ENCODE results near the gene LRP8.
"Not testable (repeated sequence)": the region's sequence is repeated elsewhere in the genome, so short reads cannot be mapped to it uniquely, and the experiment has no call there.

The LRP8 gene

DNA sequence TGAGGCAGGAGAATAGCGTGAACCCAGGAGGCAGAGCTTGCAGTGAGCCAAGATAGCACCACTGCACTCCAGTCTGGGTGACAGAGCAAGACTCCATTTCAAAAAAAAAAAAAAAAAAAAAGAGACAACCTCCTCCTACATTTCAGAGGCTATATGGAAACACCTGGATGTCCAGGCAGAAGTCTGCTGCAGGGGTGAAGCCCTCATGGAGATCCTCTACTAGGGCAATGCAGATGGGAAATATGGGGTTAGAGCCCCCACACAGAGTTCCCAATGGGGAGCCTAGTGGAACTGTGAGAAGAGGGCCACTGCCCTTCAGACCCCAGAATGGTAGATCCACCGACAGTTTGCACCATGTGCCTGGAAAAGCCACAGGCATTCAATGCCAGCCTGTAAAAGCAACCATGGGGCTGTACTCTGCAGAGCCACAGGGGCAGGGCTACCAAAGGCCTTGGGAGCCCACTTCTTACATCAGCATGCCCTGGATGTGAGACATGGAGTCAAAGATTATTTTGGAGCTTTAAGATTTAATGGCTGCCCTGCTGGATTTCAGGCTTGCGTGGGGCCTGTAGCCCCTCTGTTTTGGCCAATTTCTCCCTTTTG, 121.7 kb downstream of the LRP8 start:
- DNase-seq, result not testable (repeated sequence)

DNA sequence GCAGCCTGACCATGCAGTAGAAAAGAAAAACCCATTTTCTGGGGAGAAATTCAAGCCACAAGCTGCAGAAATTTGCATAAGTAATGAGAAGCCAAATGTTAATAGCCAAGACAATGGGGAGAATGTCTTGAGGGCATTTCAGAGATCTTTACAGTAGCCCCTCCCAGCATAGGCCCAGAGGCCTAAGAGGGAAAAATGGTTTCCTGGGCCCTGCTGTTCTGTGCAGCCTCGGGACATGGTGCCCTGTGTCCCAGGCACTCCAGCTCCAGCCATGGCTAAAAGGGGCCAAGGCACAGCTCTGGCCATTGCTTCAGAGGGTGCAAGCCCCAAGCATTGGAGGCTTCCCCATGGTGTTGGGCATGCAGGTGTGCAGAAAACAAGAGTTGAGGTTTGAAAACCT, 122.4 kb downstream of the LRP8 start:
- DNase-seq, result not testable (repeated sequence)

DNA sequence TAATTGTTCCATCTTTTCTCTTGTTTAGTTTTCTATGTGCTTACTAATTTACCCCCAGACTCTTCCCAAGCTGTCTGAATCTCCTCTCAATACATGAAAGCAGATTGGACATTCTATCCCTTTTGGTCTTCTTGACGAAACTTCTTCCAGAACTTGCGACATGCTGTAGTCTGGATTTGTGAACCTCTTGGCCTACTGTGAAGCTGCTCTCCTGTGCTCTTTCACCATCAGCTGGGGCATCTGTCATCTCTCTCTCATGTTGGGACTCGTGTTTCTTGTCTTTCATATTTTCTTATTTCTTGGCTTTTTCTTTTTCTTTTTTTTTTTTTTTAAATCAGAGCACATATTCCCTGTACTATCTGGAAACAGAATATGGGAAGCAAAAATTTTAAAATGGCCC, 124.4 kb downstream of the LRP8 start:
- DNase-seq, result no peak

DNA sequence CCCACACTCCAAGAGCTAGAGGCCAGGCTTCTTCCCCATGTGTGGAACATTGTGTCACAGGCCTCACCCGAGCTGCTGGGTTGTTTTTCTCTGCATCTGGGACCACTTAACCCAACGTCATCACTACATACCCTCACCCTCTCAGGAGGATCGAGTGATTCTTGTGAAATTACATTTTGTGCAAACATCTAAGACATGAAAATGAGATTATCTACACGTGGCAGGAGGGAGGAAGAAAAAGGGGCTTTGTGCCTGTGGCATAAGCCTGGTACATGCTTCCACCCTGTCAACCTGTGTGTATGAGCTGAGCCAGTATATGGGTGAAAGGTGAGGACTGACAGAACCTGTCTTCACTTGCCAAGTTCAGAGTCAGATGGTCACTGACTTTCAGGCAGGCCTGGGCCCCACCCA, 129.6 kb downstream of the LRP8 start:
- no peak for DNase-seq

DNA sequence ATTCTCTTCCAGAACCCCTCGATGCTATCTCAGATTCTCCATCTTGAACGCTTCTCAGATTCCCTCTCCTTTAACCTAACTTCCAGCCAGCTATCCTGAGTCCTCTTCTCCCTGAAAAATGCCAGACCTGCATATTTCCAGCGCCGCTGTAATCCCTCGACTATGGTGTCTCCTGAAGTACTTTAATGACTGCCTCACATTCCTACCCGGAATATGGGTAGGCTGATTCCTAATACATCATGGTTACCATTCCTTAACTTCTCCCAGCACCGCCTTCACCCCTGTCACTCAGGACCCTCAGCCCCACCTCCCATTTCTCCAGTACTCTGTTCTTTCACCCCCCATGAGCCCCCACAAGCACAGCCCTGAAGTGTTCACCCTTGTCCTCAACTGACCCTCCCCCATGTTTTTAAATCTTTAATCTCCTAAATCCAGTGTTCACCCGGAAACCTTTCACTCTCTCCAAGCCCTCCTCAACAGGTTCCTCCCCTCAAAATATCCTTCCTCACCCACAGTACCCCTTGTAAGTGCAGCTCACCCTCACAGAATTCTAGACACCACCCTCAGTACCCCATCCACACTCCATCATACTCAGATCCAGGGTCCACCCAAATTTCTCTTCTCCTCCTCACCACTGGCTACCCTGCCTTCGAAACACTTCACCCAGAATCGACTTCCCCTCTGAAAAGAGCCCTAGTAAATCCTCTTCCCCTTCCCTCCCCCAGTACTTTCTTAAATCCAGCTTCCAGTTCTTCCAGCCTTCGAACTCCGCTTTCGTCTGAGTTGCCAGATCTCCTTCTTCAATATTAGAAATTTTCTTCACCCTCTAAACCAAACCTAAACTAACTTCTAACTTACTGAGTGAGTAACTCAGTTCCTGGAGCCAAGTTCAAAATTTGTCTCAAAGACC, 130.3 kb downstream of the LRP8 start:
- DNase-seq, result no peak

DNA sequence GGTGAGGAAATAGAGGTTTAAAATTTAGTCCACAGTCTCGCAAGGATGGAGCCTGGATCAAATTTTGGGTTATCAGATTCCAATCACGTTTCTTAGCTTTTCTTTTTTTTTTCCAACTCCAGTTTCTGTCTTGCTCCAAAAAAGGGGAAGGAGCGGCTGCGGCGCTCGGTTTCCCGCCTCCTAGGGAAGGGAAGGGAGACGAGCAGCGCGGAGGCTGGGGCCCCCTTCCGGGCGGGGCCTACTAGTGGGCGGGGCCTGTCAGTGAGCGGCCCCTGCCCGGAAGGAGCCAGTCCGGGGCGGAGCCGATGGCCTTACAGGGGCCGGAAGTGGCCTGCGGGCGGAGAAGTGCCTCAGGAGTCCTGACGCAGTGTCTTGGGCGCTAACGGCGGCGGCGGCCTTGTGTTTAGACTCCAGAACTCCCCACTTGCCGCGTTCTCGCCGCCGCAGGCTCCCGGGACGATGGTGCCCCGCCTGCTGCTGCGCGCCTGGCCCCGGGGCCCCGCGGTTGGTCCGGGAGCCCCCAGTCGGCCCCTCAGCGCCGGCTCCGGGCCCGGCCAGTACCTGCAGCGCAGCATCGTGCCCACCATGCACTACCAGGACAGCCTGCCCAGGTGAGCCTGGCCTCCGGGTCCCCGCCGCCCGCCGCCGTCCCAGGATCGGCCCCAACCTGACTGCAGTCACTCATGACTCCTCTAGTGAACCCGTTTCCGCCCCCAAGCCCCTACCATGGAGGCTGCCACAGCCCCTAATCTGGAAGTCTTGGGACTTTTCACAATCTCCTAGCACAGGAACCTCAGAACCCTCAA, 131.2 kb downstream of the LRP8 start, which contains the start of gene CPT2:
Gene CPT2, plus strand, starts transcription at position 340 of the 806 bp plus-strand sequence. Its CDS starts 120 bp downstream, at position 460.
- peak; percentile 92 for DNase-seq

DNA sequence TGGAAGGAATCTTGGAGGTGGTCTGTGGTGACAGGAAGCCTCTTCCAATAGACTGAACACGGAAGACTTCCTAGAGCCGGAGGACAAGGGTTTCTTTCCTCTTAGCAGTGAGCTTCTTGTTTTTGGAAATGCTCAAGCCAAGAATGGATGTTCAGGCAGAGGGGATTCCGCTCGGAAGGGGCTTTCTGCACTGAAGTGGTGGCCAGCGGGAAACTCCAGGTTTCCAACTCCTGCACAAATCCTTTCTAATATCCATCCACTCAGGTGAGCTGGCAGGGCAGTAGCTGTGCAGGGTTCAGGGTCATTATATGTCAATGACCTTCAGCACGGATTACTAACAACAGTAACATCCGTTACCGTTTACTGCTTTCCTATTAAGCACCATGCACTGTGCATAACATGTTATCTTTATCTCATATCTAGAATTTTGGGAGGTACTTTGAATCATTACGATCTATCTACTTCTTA, 131.8 kb downstream of the LRP8 start:
- DNase-seq, result no peak

DNA sequence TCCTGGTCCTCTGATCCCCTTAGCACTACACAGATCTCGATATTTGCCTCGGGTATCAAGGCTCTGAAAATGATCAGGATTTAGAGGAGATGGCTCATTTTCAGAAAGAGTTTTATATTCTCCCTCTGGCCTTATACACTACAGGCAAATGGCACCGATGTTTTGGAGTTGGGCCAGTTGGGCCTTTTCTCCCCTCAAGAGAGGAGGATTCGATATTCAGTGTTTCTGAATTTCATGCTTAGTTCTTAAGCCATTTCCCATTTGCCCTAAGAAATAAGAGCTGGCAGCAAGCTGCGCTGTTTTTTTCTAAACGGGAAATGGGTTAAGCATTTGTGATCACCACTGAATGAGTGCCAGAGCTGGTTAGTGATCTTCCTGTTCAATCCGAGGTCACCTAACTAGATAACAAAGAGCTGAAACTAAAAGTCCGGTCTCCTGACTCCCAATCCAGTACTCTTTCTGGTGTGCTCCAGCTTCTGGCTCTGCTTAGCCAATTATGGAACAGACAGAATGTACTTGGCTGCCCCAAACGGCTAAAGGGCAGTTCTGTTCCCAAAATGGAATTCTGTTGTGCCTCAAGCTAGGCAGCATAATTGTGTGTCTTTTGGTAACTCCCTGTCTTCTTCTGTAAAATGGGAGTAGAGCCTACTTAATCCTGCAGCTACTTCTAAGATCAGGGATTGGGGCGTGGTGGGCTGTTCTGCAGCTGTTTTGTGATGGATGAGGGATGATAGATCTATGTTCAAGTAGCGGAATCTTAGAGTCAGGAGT, 132.4 kb downstream of the LRP8 start:
- no peak for DNase-seq
